Activated CD8-positive, alpha-beta T cell treated with anti-CD3 and anti-CD28 coated beads, Interleukin-2, amount 10 ng/mL, durations not matched to agents 7 days and 5 days (primary cell): ENCODE data around the gene RNF214. TPM values are rescaled to one million over a fixed set of nuclear protein-coding genes. Genes with fewer than 3 reads are reported as not detected.

Experiments used
- ATAC-seq: fragments of 150-1000 bp; cut with Tn5 transposase; one replicate; pipeline ENCODE4 v1.10.0; 2021; ENCODE audit warnings: moderate library complexity
- CTCF ChIA-PET: fragments of 350-600 bp; sonication (Branson Sonifier 250); formaldehyde crosslinking; loops from one replicate; lab custom pipeline; 2021; ENCODE audit warnings: antibody characterized with exemption; lab: Charles Lee
- POLR2A ChIA-PET: fragments of 350-600 bp; sonication (Branson Sonifier 250); formaldehyde crosslinking; loops from one replicate; lab custom pipeline; 2021; ENCODE audit warnings: antibody characterized with exemption; lab: Charles Lee
- DNase-seq: peaks from one replicate; pipeline ENCODE4 v3.0.0-alpha.2; 2020
- H3K27ac Mint-ChIP-seq: one replicate; pipeline ENCODE4 v1.8.0; 2021; ENCODE audit warnings: mild to moderate bottlenecking, mixed read lengths
- H3K27me3 Mint-ChIP-seq: one replicate; pipeline ENCODE4 v1.8.0; 2021; ENCODE audit warnings: low read depth, mixed read lengths
- H3K36me3 Mint-ChIP-seq: one replicate; pipeline ENCODE4 v1.8.0; 2021; ENCODE audit warnings: low read depth, mixed read lengths
- H3K4me1 Mint-ChIP-seq: one replicate; pipeline ENCODE4 v1.8.0; 2021; ENCODE audit warnings: low read depth, mixed read lengths
- H3K4me3 Mint-ChIP-seq: one replicate; pipeline ENCODE4 v1.8.0; 2021; ENCODE audit warnings: mild to moderate bottlenecking, mixed read lengths
- H3K9me3 Mint-ChIP-seq: one replicate; pipeline ENCODE4 v1.8.0; 2022; ENCODE audit warnings: mixed read lengths; ENCODE audit not compliant: insufficient read depth
- total RNA-seq, 2 experiments: library from RNA; stranded (reverse); gene quantifications; one replicate each; pipeline ENCODE4 v1.2.3, GENCODE V29; 2021

RNF214 gene
- total RNA-seq, 2 experiments from 2014 or later = 19.5 to 21.2 TPM

DNA sequence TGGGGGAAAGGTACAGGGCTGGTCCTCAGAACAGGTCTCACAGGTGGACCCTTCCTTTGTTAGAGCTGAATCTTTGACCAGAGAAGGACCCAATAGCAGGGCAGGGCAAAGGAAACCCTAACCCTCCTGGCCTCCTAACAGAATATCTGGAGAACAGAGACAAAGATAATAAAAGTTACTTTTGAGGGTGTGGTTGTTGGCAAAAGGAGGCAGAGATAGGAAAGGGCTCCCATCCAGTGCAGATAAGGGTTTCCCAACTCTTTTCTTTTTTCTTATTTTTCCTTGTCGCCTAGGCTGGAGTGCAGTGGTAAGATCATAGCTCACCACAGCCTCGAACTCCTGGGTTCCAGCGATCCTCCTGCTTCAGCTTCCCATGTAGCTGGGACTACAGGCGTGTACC lies 12.5 kb upstream of the RNF214 start:
- H3K9me3 Mint-ChIP-seq = no peaks in the 10 kb centered on the region
- POLR2A ChIA-PET = interaction anchor here (0.8 kb wide), 1 partner anchor 41 kb away, joined by 3 read pairs; the partner anchor contains the start of gene SIDT2
- ATAC-seq (no peak), DNase-seq (no peak)
- peaks cover 67% of the 10 kb centered on the region for H3K36me3 Mint-ChIP-seq
- H3K27ac Mint-ChIP-seq = no peak overlapping the region
- CTCF ChIA-PET = interaction anchor here (1.4 to 2.3 kb wide), 5 partner anchors 9 to 38 kb away, joined by 3 to 12 read pairs (median 4); partner anchors contain the start of gene PCSK7
- H3K4me1 Mint-ChIP-seq = no peaks in the 10 kb centered on the region
- no peaks in the 10 kb centered on the region for H3K27me3 Mint-ChIP-seq
- no peak overlapping the region for H3K4me3 Mint-ChIP-seq

DNA sequence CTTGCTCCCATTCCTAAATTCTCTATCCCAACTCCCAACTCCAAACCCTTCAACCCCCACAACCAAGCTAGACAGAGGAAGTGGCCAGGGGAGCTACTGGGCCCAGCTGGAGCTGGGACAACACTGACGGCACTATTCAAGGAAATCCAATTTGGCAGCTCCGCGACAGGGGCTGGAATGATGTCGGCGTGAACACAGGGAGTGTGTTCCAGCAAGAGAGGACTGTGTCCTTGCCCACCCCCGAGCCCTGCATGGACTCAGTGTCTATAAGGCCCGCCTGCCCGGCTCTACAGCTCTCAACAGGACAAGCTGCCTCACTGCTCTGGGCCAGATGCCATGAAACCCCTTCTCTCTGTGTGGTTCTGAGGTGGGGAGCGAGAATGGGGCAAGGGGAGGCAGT lies 11.9 kb upstream of the RNF214 start:
- Mint-ChIP-seq H3K27ac (no peak overlapping the region), H3K27me3 (no peaks in the 10 kb centered on the region), H3K9me3 (no peaks in the 10 kb centered on the region), H3K4me3 (no peak overlapping the region), H3K36me3 (peaks cover 73% of the 10 kb centered on the region), H3K4me1 (no peaks in the 10 kb centered on the region)
- DNase-seq (no peak), ATAC-seq (no peak)
- POLR2A ChIA-PET = interaction anchor here (0.8 kb wide), 1 partner anchor 42 kb away, joined by 3 read pairs; the partner anchor contains the start of gene SIDT2
- CTCF ChIA-PET = interaction anchor here (1.4 to 2.3 kb wide), 4 partner anchors 10 to 39 kb away, joined by 3 to 12 read pairs (median 5); partner anchors contain the start of gene PCSK7

- no peak overlapping the region for H3K4me3 Mint-ChIP-seq
- no peaks in the 10 kb centered on the region for H3K9me3 Mint-ChIP-seq
- H3K4me1 Mint-ChIP-seq = no peaks in the 10 kb centered on the region
- CTCF ChIA-PET = interaction anchor here (1.4 to 2.3 kb wide), 4 partner anchors 9 to 41 kb away, joined by 4 to 12 read pairs (median 9); partner anchors contain the start of gene PCSK7
- POLR2A ChIA-PET = interaction anchor here (0.8 kb wide), 1 partner anchor 42 kb away, joined by 3 read pairs; the partner anchor contains the start of gene SIDT2
- DNase-seq (no peak), ATAC-seq (no peak)
- H3K27ac Mint-ChIP-seq = no peak overlapping the region
- H3K27me3 Mint-ChIP-seq = no peaks in the 10 kb centered on the region
- H3K36me3 Mint-ChIP-seq = peaks cover 73% of the 10 kb centered on the region
Observed at GRCh38 chr11:117220999-117221774, 11.3 kb upstream of the RNF214 start.

DNA sequence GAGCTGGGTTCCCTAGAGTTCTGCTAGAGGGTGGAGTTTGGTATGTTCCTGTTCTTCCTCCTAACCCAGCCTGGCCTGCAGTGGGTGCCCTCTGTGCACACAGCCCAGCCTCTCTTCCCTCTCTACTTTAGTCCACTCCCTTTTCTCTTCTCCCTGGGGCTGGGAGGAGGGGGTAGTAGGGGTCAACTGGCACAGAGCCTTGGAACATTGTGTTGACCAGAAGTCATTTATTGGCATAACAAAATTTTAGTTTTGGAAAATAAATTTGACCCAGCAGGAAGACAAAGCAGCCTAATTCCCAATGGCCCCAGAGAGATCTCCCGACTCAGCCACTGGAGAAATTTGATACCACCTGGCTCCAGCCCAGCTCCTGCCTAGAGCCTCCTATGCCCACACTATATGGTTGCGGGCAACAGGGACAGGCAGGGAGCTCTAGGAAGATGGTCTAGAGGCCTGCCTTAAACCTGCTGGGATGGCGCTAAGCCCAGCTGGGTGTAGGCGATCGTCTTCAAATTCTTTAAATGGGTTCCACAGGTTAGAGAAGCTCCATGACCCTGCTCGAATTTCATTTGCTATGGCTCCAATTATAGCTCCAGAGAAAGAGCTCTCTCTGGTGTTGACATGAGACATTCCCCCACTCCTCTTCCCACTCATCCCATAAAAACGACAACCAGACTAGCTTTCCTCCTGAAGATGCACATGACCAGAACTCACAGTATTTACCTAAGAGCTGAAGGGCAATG lies 10.5 kb upstream of the RNF214 start:
- no peak overlapping the region for H3K27ac Mint-ChIP-seq
- H3K27me3 Mint-ChIP-seq = no peaks in the 10 kb centered on the region
- POLR2A ChIA-PET = no interaction called here
- CTCF ChIA-PET = interaction anchor here (2.3 kb wide), 2 partner anchors 9 to 42 kb away, joined by 12 read pairs; partner anchors contain the start of gene PCSK7
- no peak for ATAC-seq
- H3K9me3 Mint-ChIP-seq = no peaks in the 10 kb centered on the region
- H3K36me3 Mint-ChIP-seq = peaks cover 74% of the 10 kb centered on the region
- H3K4me1 Mint-ChIP-seq = peaks cover 6% of the 10 kb centered on the region
- H3K4me3 Mint-ChIP-seq = no peak overlapping the region
- no peak for DNase-seq

DNA sequence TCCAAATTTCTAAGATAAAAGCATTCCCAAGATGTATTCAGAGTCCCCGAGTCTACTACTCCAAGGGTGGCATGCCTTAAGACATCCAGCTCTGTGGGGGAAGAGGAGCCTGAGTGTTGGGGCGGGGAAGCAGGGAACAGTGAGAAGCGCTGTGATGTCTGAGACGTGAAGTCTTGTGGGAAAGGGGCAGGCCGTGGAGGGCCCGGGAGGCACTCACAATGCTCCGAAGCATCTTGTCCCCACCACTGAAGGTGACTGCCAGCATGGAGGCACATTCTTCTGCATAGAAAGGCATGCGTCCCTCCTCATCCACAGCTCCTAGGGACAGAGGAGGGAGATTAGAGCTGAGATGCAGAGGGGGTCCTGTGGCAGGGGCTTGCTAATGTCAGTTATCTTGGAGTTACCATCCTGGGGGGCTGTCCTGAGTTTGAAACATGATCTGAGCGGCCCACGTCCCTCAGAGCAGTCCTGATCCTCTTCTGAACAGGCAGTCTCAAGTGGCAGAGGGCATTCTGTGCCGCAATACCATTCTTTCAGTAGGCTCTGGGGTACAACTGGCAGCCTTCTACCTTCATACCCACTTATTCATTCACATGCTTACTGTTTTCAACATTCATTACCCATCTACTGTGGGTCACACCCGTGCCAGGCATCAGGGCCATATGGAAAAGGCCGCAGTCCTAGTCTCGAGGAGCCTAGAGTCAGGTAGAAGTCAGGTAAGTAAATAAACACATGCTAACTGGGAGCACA lies 9.3 kb upstream of the RNF214 start:
- Mint-ChIP-seq H3K9me3 (no peaks in the 10 kb centered on the region), H3K4me3 (no peak overlapping the region), H3K27me3 (no peaks in the 10 kb centered on the region), H3K36me3 (peaks cover 69% of the 10 kb centered on the region), H3K4me1 (peaks cover 15% of the 10 kb centered on the region), H3K27ac (no peak overlapping the region)
- CTCF ChIA-PET = interaction anchor here (2.3 kb wide), 1 partner anchor 43 kb away, joined by 12 read pairs; no protein-coding TSS in a partner anchor
- POLR2A ChIA-PET = no interaction called here
- ATAC-seq = no peak
- no peak for DNase-seq

- ATAC-seq = no peak
- ChIA-PET POLR2A (interaction anchor here (0.9 kb wide), 1 partner anchor 436 kb away, joined by 4 read pairs; the partner anchor contains the start of gene ZPR1), CTCF (interaction anchor here (1.6 to 2.3 kb wide), 2 partner anchors 13 to 44 kb away, joined by 5 to 12 read pairs; no protein-coding TSS in a partner anchor)
- Mint-ChIP-seq H3K4me1 (peaks cover 22% of the 10 kb centered on the region), H3K9me3 (no peaks in the 10 kb centered on the region), H3K36me3 (peaks cover 69% of the 10 kb centered on the region), H3K27ac (peak overlapping the region; percentile 46), H3K27me3 (no peaks in the 10 kb centered on the region), H3K4me3 (no peak overlapping the region)
- DNase-seq = no peak
Observed at GRCh38 chr11:117223741-117224689, 8.5 kb upstream of the RNF214 start.

GRCh38 chr11:117225553-117226170 lies 6.8 kb upstream of the RNF214 start:
- Mint-ChIP-seq H3K4me3 (no peak overlapping the region), H3K9me3 (no peaks in the 10 kb centered on the region), H3K27me3 (no peaks in the 10 kb centered on the region), H3K4me1 (peaks cover 37% of the 10 kb centered on the region), H3K27ac (no peak overlapping the region), H3K36me3 (peaks cover 73% of the 10 kb centered on the region)
- ATAC-seq (no peak), DNase-seq (no peak)
- CTCF ChIA-PET = interaction anchor here (0.7 to 6.9 kb wide), 20 partner anchors 9 to 493 kb away, joined by 3 to 124 read pairs (median 6); partner anchors contain the start of genes APOA5, PAFAH1B2 and SIDT2
- POLR2A ChIA-PET = interaction anchor here (1.5 kb wide), 1 partner anchor 44 kb away, joined by 3 read pairs; no protein-coding TSS in a partner anchor

- ATAC-seq (peak; percentile 55), DNase-seq (peak; percentile 64)
- Mint-ChIP-seq H3K27ac (peak overlapping the region; percentile 20), H3K27me3 (no peaks in the 10 kb centered on the region), H3K36me3 (peaks cover 74% of the 10 kb centered on the region), H3K4me1 (peaks cover 37% of the 10 kb centered on the region), H3K4me3 (no peak overlapping the region), H3K9me3 (no peaks in the 10 kb centered on the region)
- ChIA-PET CTCF (interaction anchor here (0.7 to 6.9 kb wide), 35 partner anchors 8 to 494 kb away, joined by 3 to 124 read pairs (median 4); partner anchors contain the start of genes APOA1, APOA5, PAFAH1B2 and SIDT2), POLR2A (interaction anchor here (0.6 to 1.5 kb wide), 3 partner anchors 8 to 374 kb away, joined by 3 read pairs; no protein-coding TSS in a partner anchor)
Observed at GRCh38 chr11:117226388-117227385, 5.8 kb upstream of the RNF214 start.

DNA sequence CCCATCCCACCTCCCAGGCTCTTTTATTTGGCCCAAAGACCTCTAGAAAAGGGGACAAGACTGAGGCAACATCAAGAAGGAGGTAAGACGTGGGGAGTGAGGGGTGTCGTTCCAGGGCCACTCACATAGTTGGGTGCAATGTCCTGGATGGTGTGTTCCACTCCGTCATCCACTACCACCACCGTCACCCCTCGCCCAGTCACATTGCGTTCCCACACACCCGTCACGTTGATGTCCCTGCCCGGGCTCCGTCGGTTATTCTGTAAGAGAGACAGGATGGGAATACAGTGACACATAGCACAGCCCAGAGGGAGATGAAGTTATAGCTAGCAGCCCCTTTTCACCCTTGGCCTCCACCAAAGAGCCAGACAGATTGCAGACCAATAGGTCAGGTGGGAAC lies 4.4 kb upstream of the RNF214 start:
- H3K4me3 Mint-ChIP-seq = peak overlapping the region; percentile 32
- DNase-seq = no peak
- H3K27me3 Mint-ChIP-seq = no peaks in the 10 kb centered on the region
- ChIA-PET POLR2A (no interaction called here), CTCF (interaction anchor here (1.2 to 6.9 kb wide), 3 partner anchors 47 to 128 kb away, joined by 3 to 124 read pairs (median 4); partner anchors contain the start of gene SIDT2)
- no peak for ATAC-seq
- peaks cover 39% of the 10 kb centered on the region for H3K4me1 Mint-ChIP-seq
- no peaks in the 10 kb centered on the region for H3K9me3 Mint-ChIP-seq
- H3K27ac Mint-ChIP-seq = peak overlapping the region; percentile 75
- H3K36me3 Mint-ChIP-seq = peaks cover 61% of the 10 kb centered on the region
